ENCODE results near the gene RGSL1.

Gene RGSL1

GRCh38 chr1:182589931-182590330 lies 140.0 kb downstream of the RGSL1 start:
- no peaks in the 10 kb centered on the region for H3K4me1 ChIP-seq (ENCODE audit: insufficient read depth, poor library complexity, severe bottlenecking)
- no peaks in the 10 kb centered on the region for H3K27me3 ChIP-seq (ENCODE audit: insufficient read depth, poor library complexity, severe bottlenecking)
- H3K9me3 ChIP-seq (ENCODE audit: severe bottlenecking), result no peaks in the 10 kb centered on the region
- no peak for ATAC-seq (ENCODE audit: low read depth)
- no peak overlapping the region for H3K27ac ChIP-seq (ENCODE audit: poor library complexity, severe bottlenecking)
- no peak for TF ChIP-seq CTCF (IDR thresholded peaks at IDR 0.05; ENCODE audit: poor library complexity, severe bottlenecking)
- no peak overlapping the region for H3K4me3 ChIP-seq (ENCODE audit: severe bottlenecking)
- no peak for DNase-seq (ENCODE audit: low spot score)
- no peaks in the 10 kb centered on the region for H3K36me3 ChIP-seq (ENCODE audit: low read depth)

GRCh38 chr1:182595641-182596240 lies 145.8 kb downstream of the RGSL1 start:
- H3K4me1 ChIP-seq (ENCODE audit: insufficient read depth, poor library complexity, severe bottlenecking), result no peaks in the 10 kb centered on the region
- H3K27me3 ChIP-seq (ENCODE audit: insufficient read depth, poor library complexity, severe bottlenecking), result no peaks in the 10 kb centered on the region
- no peak for ATAC-seq (ENCODE audit: low read depth)
- no peak for DNase-seq (ENCODE audit: low spot score)
- no peak overlapping the region for H3K4me3 ChIP-seq (ENCODE audit: severe bottlenecking)
- H3K9me3 ChIP-seq (ENCODE audit: severe bottlenecking), result no peaks in the 10 kb centered on the region
- peak; percentile 67 for TF ChIP-seq CTCF (IDR thresholded peaks at IDR 0.05; ENCODE audit: poor library complexity, severe bottlenecking)
- H3K36me3 ChIP-seq (ENCODE audit: low read depth), result no peaks in the 10 kb centered on the region
- no peak overlapping the region for H3K27ac ChIP-seq (ENCODE audit: poor library complexity, severe bottlenecking)

- no peak for ATAC-seq (ENCODE audit: low read depth)
- Histone ChIP-seq H3K4me1 (ENCODE audit: insufficient read depth, poor library complexity, severe bottlenecking) (no peaks in the 10 kb centered on the region), H3K27me3 (ENCODE audit: insufficient read depth, poor library complexity, severe bottlenecking) (no peaks in the 10 kb centered on the region), H3K9me3 (ENCODE audit: severe bottlenecking) (no peaks in the 10 kb centered on the region), H3K36me3 (ENCODE audit: low read depth) (no peaks in the 10 kb centered on the region), H3K4me3 (ENCODE audit: severe bottlenecking) (no peak overlapping the region), H3K27ac (ENCODE audit: poor library complexity, severe bottlenecking) (no peak overlapping the region)
- DNase-seq (ENCODE audit: low spot score), result no peak
- TF ChIP-seq CTCF (IDR thresholded peaks at IDR 0.05; ENCODE audit: poor library complexity, severe bottlenecking), result no peak
Observed at GRCh38 chr1:182596934-182597333, 147.0 kb downstream of the RGSL1 start.

- H3K9me3 ChIP-seq (ENCODE audit: severe bottlenecking), result no peaks in the 10 kb centered on the region
- H3K27ac ChIP-seq (ENCODE audit: poor library complexity, severe bottlenecking), result no peak overlapping the region
- ATAC-seq (ENCODE audit: low read depth) (no peak), DNase-seq (ENCODE audit: low spot score) (no peak)
- TF ChIP-seq CTCF (IDR thresholded peaks at IDR 0.05; ENCODE audit: poor library complexity, severe bottlenecking), result no peak
- no peaks in the 10 kb centered on the region for H3K36me3 ChIP-seq (ENCODE audit: low read depth)
- H3K4me3 ChIP-seq (ENCODE audit: severe bottlenecking), result no peak overlapping the region
- no peaks in the 10 kb centered on the region for H3K27me3 ChIP-seq (ENCODE audit: insufficient read depth, poor library complexity, severe bottlenecking)
- H3K4me1 ChIP-seq (ENCODE audit: insufficient read depth, poor library complexity, severe bottlenecking), result no peaks in the 10 kb centered on the region
Observed at GRCh38 chr1:182598296-182598695, 148.3 kb downstream of the RGSL1 start.

- no peak for TF ChIP-seq CTCF (IDR thresholded peaks at IDR 0.05; ENCODE audit: poor library complexity, severe bottlenecking)
- DNase-seq (ENCODE audit: low spot score), result no peak
- Histone ChIP-seq H3K36me3 (ENCODE audit: low read depth) (no peaks in the 10 kb centered on the region), H3K4me1 (ENCODE audit: insufficient read depth, poor library complexity, severe bottlenecking) (no peaks in the 10 kb centered on the region), H3K27me3 (ENCODE audit: insufficient read depth, poor library complexity, severe bottlenecking) (no peaks in the 10 kb centered on the region), H3K27ac (ENCODE audit: poor library complexity, severe bottlenecking) (no peak overlapping the region), H3K4me3 (ENCODE audit: severe bottlenecking) (no peak overlapping the region), H3K9me3 (ENCODE audit: severe bottlenecking) (no peaks in the 10 kb centered on the region)
- no peak for ATAC-seq (ENCODE audit: low read depth)
Observed at GRCh38 chr1:182599339-182599738, 149.4 kb downstream of the RGSL1 start.
